DMS153 treated with DMSO at 0.1 percent for 48 hours (cell line): ENCODE measurements around the gene RASSF1.

Experiments used
- DNase-seq: peaks from one replicate; lab custom pipeline; 2025; ENCODE audit not compliant: unreplicated experiment; lab: John Stamatoyannopoulos, UW

The RASSF1 gene, protein sequence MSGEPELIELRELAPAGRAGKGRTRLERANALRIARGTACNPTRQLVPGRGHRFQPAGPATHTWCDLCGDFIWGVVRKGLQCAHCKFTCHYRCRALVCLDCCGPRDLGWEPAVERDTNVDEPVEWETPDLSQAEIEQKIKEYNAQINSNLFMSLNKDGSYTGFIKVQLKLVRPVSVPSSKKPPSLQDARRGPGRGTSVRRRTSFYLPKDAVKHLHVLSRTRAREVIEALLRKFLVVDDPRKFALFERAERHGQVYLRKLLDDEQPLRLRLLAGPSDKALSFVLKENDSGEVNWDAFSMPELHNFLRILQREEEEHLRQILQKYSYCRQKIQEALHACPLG

GRCh38 chr3:50340448-50341329 lies at the start of gene RASSF1:
TSS of gene RASSF1 (minus strand) at chr3:50340836. CDS start at chr3:50340805, 31 bp downstream.
- no peak for DNase-seq

DNA sequence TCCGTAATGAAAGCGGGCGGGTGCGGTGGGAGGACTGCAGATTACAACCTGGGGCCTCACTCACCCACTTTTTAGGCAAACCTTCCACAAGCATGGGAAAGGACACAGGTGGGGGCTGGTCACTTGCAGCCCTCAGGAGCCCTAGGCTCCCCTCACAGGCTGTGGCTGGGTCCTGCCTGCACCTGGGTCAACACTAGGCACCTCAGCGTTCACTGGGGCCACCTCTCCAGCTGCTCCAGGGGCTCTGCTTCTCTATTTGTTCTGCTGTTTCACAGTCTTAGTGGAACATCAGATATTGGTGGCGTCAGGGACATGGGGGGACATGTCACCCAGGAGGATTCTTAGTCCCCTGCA lies 48.8 kb upstream of the RASSF1 start:
- DNase-seq, result no peak

GRCh38 chr3:50388720-50389413 lies 48.2 kb upstream of the RASSF1 start:
- no peak for DNase-seq

GRCh38 chr3:50388016-50388719 lies 47.5 kb upstream of the RASSF1 start:
- no peak for DNase-seq

- DNase-seq, result no peak
Observed at GRCh38 chr3:50385754-50386153, 45.1 kb upstream of the RASSF1 start.

- DNase-seq, result no peak
Observed at GRCh38 chr3:50383750-50384149, 43.1 kb upstream of the RASSF1 start.

GRCh38 chr3:50382722-50383121 lies 42.1 kb upstream of the RASSF1 start:
- DNase-seq, result no peak

GRCh38 chr3:50381383-50381782 lies 40.7 kb upstream of the RASSF1 start:
- DNase-seq, result no peak

DNA sequence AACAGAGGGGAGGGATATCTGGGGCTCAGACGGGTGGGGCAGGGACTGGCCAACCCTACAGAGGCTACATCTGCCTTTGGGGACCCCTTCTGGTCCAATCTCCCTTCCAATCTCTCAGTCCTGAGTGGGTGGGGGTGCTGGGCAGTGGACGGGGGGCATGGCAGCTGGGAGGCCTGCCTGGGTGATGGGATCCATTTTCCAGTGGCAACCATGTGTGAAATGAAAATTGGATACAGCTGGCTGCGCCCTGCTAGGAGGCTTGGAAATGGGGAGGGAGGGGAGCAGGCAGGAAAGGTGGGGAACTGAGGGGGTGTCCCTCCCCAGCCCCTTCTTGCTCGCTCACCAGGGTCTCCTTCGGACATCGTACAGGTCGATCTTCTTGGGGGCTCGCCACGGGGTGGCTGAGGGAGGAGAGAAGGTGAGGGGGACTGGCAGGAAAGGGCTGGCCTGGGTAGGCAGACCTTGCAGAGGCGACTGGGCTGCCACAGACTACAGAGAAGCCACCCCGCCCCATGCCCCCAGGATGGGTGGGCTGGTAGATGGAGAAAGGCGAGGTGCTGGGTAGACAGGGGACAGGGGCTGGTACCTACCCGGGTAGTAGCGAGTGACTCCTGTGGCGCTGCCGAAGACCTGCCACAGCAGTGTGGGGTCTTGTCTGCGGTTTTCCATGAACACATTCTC lies 39.9 kb upstream of the RASSF1 start:
- DNase-seq, result no peak

- no peak for DNase-seq
Observed at GRCh38 chr3:50378757-50379156, 38.1 kb upstream of the RASSF1 start.

- DNase-seq, result no peak
Observed at GRCh38 chr3:50378024-50378423, 37.4 kb upstream of the RASSF1 start.

GRCh38 chr3:50375258-50375931 lies 34.8 kb upstream of the RASSF1 start:
- no peak for DNase-seq

- DNase-seq, result no peak
Observed at GRCh38 chr3:50374363-50375257, 34.0 kb upstream of the RASSF1 start.

GRCh38 chr3:50373146-50374051 lies 32.8 kb upstream of the RASSF1 start:
- no peak for DNase-seq

- no peak for DNase-seq
Observed at GRCh38 chr3:50372349-50372748, 31.7 kb upstream of the RASSF1 start.

- DNase-seq, result no peak
Observed at GRCh38 chr3:50371133-50371685, 30.6 kb upstream of the RASSF1 start.

GRCh38 chr3:50370594-50370993 lies 30.0 kb upstream of the RASSF1 start:
- peak; percentile 17 for DNase-seq
